Measurements from ENCODE around the gene BPNT1.
"Not testable (repeated sequence)": the region's sequence is repeated elsewhere in the genome, so short reads cannot be mapped to it uniquely, and the experiment has no call there.

- TF ChIP-seq MYC (IDR thresholded peaks at IDR 0.05; ENCODE audit: low read depth, low read length); MAX (IDR thresholded peaks at IDR 0.05; ENCODE audit: low read depth, low read length); POLR2A (IDR thresholded peaks at IDR 0.05; ENCODE audit: extremely low read depth, insufficient read length); CTCF (IDR thresholded peaks at IDR 0.05; ENCODE audit: low read depth, low read length): not testable (repeated sequence)
Observed at GRCh38 chr1:220110473-220110872, 20.9 kb upstream of the BPNT1 start.

All from NB4 (cell line).